ENCODE measurements around the gene TNFRSF1B.
A peak's percentile ranks its signal among the peaks of the same experiment; 100 is the strongest.

The TNFRSF1B gene

DNA sequence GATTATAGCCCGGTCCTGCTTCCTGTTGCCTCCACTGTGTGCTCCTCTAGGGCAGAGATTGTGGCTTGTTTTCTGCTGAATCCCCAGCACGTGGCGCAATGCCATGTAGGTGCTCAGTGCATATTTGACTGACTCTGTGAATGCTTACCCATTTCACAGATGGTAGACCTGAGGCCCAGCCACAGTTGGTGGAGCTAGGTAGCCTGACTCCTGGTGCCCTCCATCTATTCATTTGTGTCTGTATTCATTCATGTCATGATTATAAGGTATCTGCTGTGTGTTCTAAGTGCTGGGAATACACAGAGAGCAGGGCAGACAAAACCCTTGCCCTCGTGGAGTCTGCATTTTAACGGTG lies 22.5 kb downstream of the TNFRSF1B start:
- DNase-seq (ENCODE audit: low read depth in 2 of 2), result no peak

DNA sequence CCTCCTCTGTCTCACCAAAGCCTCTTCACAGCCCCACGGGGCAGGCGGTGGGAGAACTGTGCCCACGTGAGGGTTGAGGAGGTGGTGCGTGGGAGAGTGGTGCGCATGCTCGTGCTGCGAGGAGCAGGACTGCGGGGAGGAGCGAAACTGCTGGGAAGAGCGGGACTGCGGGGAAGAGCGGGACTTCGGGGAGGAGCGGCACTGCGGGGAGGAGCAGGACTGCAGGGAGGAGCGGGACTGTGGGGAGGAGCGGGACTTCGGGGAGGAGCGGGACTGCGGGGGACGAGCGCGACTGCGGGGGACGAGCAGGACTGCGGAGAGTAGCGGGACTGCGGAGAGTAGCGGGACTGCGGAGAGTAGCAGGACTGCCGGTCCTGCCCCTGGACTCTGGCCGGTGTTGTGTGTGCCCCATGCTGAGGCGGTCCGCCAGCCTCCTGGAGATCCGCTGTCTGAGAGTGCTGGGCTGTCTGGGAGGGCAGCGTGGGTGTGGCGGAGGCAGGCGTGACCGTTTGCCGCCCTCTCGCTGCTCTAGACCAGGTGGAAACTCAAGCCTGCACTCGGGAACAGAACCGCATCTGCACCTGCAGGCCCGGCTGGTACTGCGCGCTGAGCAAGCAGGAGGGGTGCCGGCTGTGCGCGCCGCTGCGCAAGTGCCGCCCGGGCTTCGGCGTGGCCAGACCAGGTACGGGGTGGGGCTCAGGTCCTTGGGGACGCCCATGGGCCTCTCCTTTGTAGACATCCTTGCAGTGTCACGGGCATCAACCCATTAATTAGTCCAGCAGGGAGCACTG lies 24.6 kb downstream of the TNFRSF1B start:
- DNase-seq (ENCODE audit: low read depth in 2 of 2), result no peak

DNA sequence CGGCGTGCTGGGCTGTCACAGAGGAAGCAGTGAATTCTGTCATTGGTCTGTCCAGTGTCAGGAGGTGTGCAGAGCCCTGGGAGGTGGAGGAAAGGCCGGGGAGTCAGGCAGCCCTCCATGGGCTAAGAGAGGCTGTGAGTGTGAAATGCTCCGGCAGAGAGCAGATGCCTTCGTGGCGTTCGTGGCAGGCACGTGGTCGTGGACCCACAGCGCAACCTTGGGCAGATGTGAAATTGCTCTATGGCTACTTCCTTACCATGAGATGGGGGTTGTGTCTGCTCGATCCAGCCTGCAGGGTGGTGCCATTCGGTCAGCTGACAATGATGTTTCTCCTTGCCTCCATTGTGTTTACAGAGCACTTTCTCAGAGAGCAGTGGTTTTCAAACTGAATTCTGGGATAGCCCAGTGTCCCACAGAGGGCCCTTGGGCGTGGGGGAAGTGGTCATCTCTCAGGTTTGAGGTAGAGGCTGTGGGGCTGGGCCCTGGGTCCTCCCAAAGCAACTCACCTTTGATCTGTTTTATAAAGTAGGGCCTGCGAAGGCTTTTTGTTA lies 27.9 kb downstream of the TNFRSF1B start:
- DNase-seq (ENCODE audit: low read depth in 2 of 2), result no peak

DNA sequence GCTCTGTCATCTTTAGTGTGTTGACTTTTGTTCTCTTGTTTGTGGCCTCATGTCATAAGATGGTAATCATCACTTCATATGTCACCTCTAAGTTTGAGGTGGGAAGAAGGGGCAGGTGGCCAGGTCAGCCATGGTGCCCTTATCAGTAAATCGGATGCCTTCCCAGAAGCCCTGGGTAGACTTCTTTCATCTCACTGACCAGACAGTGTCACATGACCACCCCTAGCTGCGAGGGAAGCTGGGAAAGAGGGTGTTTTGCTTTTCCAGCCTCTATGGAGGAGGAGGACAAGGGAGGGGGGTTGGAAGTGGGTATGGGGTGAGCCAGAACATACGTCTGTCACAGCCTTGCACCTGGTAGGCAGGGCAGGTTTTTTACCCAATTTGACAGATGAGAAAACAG lies 28.6 kb downstream of the TNFRSF1B start:
- no peak for DNase-seq (ENCODE audit: low read depth in 2 of 2)

DNA sequence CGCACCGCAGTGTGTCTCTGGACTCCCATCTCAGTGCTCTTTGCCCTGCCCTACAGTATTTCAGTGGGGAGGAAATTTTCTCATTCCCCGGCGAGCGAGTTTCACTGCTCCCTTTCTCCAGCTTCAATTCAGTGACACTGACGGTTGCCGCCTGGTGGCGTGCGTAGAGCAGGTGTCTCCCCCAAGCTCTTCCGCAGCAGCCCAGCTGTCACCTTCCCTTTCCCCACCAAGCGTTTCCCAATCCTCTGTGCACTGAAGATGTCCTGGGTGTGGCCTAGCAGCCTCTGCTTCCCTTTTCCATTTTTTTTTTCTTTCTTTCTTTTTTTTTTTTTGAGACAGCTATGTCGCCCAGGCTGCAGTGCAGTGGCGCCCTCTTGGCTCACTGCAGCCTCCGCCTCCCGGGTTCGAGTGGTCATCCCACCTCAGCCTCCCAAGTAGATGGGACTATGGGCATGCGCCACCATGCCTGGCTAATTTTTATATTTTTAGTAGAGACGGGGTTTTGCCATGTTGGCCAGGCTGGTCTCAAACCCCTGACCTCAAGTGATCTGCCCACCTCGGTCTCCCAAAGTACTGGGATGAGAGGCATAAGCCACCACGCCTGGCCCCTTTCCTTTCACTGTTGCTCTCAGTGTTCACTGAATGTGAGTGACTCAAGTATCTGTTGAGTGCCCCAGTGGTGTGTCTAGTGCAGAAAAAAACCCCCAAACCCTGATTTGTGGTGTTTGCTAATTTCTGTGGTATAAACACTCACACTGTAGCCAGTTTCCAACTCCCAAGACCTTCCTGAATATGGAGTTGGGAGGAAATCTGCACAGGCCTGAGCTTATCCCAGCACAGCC lies 30.1 kb downstream of the TNFRSF1B start:
- no peak for DNase-seq (ENCODE audit: low read depth in 2 of 2)

DNA sequence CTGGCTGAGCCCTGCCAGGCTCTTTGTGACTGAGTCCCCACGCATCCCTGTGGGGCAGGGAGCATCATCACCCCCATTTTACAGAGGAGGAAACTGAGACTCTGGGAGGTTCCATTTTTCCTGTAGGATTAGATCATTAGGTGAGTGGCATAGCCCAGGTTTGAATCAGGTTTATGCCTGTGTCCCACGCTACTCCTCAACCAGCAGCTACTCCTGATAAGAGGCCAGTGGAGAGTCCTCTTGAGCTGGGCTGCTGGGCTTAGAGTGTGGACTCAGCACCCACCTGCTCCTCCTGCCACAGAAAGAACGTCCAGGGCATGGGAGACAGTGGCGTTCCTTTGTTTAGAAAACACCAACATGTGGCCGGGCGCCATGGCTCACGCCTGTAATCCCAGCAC lies 30.7 kb downstream of the TNFRSF1B start:
- no peak for DNase-seq (ENCODE audit: low read depth in 2 of 2)

DNA sequence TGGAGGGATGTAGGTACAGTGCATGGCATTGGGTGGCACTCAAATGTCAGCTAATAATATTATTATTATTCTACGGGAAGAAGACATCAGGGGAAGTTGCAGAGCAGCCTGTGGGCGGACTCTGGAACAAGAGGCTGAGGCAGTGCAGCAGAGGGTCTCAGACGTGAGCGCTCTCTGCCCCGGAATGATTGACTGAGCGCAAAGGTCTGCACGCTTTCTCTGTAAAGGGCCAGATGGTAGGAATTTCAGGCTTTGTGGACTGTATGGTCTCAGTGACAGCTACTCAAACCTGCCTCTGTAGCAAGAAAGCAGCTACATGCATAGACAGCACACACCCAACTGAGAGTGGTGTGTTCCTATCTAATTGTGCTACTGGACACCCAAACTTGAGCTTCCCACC lies 33.4 kb downstream of the TNFRSF1B start:
- DNase-seq (ENCODE audit: low read depth in 2 of 2), result no peak

DNA sequence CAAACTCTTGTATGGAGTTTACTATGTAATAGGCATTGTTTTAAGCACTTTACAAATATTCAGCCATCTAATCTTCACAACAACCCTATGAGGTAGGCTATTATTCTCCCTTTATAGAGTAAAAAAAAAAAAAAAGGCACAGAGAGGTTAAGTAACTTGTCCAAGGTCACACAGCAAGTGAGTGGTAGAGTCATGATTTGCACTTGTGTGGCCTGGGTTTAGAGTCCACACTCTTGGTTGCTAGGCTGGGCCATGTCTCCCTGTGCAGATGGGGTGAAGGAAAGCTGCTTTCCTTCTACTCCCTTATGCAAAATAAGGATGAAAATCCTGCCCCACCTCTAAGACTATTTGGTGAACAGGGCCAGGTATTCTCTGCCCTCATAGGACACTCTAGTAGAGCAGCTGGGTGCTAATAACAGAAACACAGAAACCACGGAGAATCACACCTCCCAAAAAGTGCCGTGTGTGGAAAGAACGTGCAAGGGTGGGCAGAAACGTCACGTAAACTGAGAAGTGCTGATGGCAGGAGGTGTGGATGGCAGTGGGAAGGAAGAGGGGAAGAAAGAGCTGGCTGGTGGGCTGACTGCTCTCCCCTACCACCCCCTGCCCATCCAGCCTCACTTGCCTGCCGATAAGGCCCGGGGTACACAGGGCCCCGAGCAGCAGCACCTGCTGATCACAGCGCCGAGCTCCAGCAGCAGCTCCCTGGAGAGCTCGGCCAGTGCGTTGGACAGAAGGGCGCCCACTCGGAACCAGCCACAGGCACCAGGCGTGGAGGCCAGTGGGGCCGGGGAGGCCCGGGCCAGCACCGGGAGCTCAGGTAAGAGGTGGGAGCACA lies 34.8 kb downstream of the TNFRSF1B start:
- DNase-seq (ENCODE audit: low read depth in 2 of 2), result no peak

DNA sequence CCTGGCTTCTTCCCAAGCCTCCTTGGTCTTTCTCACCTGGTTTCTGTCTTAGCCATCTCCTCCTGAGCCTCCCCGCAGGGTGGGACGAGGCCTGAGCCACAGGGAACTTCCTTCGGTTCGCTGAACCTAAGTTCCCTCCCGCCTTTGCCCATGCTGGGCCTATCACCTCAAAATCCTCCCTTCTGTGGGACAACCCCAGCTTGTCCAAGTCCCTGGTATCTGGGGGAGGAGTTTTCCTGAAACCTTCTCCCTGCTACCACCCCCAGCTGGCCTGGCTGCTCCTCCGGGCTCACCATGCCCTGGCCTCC lies 35.4 kb downstream of the TNFRSF1B start:
- DNase-seq (ENCODE audit: low read depth in 2 of 2), result no peak

DNA sequence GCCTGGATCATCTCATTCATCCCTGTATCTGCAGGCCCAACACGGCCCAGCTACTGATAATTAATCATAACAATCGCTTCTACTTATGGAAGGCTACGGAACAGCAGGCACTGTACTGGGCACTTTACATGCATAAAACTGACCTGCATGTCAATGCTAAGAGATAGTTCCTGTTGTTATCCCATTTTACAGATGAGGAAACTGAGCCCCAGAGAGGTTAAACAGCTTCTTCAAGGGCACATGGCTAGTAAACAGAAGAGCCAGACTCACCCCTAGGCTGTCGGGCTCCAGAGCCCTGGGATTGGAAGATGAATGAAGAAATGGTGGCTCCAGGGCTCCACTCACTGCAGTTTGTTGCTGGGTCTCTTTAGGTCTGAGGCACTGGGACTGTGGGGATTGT lies 35.8 kb downstream of the TNFRSF1B start:
- DNase-seq (ENCODE audit: low read depth in 2 of 2), result no peak

DNA sequence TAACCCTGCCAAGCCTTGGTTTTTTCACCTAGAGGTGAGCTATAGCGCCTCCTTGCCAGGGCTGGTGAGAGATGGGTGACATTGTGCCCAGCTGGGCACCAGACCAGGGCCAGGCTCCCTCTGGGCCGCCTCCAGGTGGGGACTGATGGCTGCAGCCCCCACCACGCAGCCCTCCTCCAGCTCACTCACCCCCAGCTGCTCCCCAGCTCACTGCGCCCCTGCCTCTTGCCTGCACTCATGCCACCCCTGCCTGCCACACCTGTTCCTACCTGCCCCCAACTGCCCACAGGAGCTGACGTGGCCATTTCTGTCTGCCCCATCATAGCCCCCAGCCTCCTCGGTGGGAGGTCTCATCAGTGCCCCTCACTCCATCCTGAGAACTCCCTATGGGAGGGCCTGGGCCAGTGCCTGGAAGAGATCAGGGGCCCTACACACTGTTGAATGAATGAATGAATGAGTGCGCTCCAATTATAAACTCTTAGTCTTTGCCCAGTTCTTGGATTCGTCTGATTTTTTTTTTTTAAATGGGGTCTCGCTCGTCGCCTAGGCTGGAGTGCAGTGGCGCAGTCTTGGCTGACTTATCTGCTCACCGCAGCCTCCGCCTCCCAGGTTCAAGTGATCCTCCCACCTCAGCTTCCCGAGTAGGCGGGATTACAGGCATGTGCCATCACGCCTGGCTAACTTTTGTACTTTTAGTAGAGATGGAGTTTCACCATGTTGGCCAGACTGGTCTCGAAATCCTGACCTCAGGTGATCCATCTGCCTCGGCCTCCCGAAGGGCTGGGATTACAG lies 36.6 kb downstream of the TNFRSF1B start:
- no peak for DNase-seq (ENCODE audit: low read depth in 2 of 2)

DNA sequence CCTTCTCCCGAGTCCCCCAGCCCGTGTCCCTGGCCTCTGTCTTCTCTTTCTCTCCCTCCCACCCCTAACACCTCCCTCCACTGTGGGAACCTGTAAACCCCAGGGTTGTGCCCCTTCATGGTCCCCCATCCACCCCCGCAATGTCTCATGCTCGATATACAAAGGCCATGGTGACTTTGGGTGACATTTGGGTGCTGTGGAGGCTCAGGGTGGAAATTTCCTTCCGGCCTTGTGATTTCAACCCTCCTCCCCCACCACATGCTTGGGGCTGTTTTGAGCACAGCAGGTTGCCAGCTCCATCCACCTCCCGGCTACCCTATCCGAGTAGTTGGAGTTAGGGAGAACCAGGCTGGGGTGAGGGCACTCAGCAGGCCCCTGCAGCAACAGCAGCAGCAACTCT lies 37.3 kb downstream of the TNFRSF1B start:
- DNase-seq (ENCODE audit: low read depth in 2 of 2), result no peak

DNA sequence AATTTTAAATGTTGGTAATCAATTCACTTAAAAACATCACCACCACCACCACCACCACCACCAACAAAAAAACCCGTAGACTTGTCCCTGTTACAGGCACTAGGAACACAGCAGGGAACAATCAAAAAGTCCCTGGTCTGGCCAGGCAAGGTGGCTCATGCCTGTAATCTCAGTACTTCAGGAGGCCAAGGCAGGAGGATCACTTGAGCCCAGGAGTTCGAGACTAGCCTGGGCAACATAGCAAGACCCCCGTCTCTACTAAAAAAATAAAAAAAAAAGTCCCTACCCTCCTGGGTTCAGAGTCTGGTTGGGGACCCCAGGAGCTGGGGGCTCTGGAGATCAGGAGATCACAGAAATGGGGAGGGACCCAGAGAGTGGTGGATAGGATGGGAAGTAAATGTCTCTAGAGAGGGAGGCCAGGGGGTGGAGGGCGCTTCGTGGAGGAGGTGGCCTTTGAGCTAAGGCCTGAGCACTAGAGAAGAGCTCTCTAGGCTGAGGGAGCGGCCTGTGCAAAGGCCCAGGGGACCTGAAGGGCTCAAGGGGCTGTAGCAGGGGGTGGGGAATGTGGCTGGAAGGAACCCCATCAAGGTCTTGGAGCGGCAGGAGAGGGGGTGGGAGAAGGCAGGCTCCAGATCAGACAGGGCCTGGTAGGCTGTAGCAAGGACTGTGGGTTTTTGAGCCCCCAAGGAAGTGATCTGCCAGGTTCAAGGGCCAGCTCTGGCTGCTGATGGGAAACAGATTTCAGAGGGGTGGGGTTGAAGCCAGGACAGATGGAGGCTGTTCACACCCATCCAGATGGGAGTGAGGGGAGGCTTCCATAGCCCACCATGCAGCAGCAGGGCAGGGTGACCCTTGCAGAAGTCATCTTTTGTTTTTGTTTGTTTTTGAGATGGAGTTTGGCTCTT lies 38.2 kb downstream of the TNFRSF1B start:
- DNase-seq (ENCODE audit: low read depth in 2 of 2), result no peak

DNA sequence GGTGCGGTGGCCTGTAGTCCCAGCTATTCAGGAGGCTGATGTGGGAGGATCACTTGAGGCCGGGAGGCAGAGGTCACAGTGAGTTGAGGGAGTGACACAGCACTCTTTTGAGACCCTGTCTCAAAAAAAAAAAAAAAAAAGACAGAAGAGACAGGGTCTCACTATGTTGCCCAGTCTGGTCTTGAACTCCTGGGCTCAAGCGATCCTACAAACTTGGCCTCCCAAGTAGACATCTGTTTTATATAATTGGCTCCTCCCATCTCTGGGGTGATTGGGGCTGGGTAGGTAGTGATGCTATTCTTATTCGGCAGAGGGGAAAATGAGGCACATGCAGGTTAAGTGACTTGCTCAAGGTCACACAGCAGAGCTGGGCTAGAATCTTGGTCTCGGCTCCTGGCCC lies 39.4 kb downstream of the TNFRSF1B start:
- DNase-seq (ENCODE audit: low read depth in 2 of 2), result no peak

DNA sequence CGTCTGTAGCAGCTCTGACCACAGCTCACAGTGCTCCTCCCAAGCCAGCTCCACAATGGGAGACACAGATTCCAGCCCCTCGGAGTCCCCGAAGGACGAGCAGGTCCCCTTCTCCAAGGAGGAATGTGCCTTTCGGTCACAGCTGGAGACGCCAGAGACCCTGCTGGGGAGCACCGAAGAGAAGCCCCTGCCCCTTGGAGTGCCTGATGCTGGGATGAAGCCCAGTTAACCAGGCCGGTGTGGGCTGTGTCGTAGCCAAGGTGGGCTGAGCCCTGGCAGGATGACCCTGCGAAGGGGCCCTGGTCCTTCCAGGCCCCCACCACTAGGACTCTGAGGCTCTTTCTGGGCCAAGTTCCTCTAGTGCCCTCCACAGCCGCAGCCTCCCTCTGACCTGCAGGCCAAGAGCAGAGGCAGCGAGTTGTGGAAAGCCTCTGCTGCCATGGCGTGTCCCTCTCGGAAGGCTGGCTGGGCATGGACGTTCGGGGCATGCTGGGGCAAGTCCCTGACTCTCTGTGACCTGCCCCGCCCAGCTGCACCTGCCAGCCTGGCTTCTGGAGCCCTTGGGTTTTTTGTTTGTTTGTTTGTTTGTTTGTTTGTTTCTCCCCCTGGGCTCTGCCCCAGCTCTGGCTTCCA lies 40.1 kb downstream of the TNFRSF1B start:
- no peak for DNase-seq (ENCODE audit: low read depth in 2 of 2)

DNA sequence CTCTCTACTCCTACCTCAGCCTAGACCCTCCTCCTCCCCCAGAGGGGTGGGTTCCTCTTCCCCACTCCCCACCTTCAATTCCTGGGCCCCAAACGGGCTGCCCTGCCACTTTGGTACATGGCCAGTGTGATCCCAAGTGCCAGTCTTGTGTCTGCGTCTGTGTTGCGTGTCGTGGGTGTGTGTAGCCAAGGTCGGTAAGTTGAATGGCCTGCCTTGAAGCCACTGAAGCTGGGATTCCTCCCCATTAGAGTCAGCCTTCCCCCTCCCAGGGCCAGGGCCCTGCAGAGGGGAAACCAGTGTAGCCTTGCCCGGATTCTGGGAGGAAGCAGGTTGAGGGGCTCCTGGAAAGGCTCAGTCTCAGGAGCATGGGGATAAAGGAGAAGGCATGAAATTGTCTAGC lies 41.5 kb downstream of the TNFRSF1B start:
- no peak for DNase-seq (ENCODE audit: low read depth in 2 of 2)

DNA sequence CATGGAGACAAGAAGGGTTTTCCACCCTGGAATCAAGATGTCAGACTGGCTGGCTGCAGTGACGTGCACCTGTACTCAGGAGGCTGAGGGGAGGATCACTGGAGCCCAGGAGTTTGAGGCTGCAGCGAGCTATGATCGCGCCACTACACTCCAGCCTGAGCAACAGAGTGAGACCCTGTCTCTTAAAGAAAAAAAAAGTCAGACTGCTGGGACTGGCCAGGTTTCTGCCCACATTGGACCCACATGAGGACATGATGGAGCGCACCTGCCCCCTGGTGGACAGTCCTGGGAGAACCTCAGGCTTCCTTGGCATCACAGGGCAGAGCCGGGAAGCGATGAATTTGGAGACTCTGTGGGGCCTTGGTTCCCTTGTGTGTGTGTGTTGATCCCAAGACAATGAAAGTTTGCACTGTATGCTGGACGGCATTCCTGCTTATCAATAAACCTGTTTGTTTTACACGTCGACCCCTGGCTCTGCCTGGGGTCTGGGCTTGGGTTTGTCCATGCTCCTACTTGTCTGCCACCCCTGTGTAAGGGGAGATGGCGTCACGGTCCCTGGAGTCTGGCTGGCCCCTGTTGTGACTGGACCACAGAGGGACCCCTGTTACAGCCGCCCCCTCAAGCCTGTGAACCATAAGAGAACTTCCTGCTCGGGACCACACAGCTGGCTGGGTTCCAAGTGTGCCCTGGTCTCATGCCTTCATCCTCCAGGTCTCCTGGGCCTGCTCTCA lies 42.1 kb downstream of the TNFRSF1B start:
- peak; percentile 46 to 48 for DNase-seq (ENCODE audit: low read depth in 2 of 2)

DNA sequence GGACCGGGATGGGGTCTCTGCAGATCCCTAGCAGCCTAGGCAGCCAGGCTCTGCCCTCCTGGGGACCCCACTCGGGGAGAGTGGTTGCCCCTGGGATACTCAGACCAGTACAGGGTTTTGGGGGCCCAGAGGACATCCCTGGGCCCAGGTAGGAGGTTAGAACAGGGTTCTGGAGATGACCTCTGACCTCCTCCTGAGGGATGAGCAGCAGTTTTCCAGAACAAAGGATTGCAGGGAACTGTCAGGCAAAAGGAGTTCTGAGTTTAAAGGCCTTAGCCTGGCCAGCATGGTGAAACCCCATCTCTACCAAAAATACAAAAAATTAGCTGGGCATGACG lies 42.7 kb downstream of the TNFRSF1B start:
- no peak for DNase-seq (ENCODE audit: low read depth in 2 of 2)

Data from fibroblast of skin of left quadriceps (primary cell).